Measurements from ENCODE around the gene ZSWIM8. TPM values are rescaled to one million over a fixed set of nuclear protein-coding genes. Genes with fewer than 3 reads are reported as not detected.

ZSWIM8 gene
- total RNA-seq, 2 donors from 2014 or later, result 126 to 144 TPM

DNA sequence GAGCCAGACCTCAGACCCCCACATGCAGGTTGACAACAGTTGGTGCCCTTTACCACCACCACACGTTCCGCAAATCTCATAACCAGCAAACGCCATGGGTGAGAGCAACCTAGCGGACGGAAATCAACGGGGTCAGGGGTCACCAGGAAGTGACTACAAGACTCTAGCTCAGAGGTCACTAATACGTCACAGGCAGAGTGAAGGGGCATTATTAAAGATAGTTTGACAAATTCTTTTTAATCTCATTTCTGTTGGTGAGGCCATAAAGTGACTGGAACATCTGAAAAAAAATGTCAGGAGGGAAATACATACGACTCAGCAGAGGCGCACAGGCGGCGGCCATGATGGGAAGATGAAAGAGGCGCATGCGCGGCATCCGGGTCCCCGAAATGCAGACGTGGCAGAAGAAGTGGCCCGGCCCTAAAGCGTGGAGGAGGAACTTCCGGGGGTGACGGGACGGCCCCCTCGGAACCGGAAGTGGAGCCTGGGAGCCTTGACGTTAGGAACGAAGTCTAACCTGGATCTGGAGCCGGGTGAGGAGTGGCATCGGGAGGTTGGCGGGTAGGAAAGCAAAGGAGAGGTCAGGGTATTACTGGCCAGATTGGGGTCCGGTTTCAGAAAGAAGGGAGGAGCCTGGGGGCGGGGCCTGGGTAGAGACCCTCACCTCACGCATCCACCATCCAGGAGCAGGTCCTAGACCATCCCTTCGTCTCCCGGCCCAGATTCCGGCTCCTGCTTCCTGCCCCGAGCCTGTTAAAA, 41.3 kb upstream of the ZSWIM8 start, which contains the start of gene SEC24C:
SEC24C (plus strand) TSS at position 468 of the 759 bp plus-strand sequence. CDS start 2,461 bp downstream, outside the sequence.
- Histone ChIP-seq H3K4me3 (peak within 1 kb of the TSS; percentile 80), H3K4me1 (ENCODE audit: control insufficient read depth in 1 of 2, low read depth in 2 of 2) (peaks cover 20 to 44% of the 10 kb centered on the region in 2 donors), H3K9me3 (no peaks in the 10 kb centered on the region), H3K27ac (peak within 1 kb of the TSS; percentile 89 to 97), H3K27me3 (replicated peaks; ENCODE audit: insufficient read depth) (no peaks in the 10 kb centered on the region), H3K36me3 (peaks cover 10% of the 10 kb centered on the region)
- TF ChIP-seq, protein P1, sequence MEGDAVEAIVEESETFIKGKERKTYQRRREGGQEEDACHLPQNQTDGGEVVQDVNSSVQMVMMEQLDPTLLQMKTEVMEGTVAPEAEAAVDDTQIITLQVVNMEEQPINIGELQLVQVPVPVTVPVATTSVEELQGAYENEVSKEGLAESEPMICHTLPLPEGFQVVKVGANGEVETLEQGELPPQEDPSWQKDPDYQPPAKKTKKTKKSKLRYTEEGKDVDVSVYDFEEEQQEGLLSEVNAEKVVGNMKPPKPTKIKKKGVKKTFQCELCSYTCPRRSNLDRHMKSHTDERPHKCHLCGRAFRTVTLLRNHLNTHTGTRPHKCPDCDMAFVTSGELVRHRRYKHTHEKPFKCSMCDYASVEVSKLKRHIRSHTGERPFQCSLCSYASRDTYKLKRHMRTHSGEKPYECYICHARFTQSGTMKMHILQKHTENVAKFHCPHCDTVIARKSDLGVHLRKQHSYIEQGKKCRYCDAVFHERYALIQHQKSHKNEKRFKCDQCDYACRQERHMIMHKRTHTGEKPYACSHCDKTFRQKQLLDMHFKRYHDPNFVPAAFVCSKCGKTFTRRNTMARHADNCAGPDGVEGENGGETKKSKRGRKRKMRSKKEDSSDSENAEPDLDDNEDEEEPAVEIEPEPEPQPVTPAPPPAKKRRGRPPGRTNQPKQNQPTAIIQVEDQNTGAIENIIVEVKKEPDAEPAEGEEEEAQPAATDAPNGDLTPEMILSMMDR (IDR thresholded peaks at IDR 0.05), result no peak
- DNase-seq (ENCODE audit: low spot score) (peak; percentile 82), ATAC-seq (ENCODE audit: insufficient number of reproducible peaks, low FRiP score, low read depth) (peak; percentile 79)

DNA sequence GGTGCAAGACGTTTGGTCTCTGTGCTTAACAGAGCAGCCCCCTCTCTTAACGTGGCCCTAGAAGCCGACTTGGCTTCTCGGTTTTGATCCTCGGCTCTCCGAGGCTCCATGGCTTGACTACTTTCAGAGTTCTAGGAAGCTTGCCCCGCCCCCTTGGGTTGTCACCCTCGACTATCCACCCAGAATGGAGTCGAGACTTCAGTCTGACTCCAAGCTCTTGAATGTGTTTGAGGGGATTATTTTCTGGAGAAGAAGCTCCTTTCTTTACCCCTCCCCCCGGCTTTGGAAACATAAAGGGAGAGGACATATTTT, 40.8 kb upstream of the ZSWIM8 start:
- peaks cover 20 to 49% of the 10 kb centered on the region in 2 donors for H3K4me1 ChIP-seq (ENCODE audit: control insufficient read depth in 1 of 2, low read depth in 2 of 2)
- TF ChIP-seq, protein P1 (IDR thresholded peaks at IDR 0.05), result no peak
- H3K27ac ChIP-seq, result peak overlapping the region; percentile 89 to 97
- H3K27me3 ChIP-seq (replicated peaks; ENCODE audit: insufficient read depth), result no peaks in the 10 kb centered on the region
- H3K9me3 ChIP-seq, result no peaks in the 10 kb centered on the region
- DNase-seq (ENCODE audit: low spot score), result peak; percentile 19
- ATAC-seq (ENCODE audit: insufficient number of reproducible peaks, low FRiP score, low read depth), result no peak
- peaks cover 12% of the 10 kb centered on the region for H3K36me3 ChIP-seq
- H3K4me3 ChIP-seq, result peak overlapping the region; percentile 80

DNA sequence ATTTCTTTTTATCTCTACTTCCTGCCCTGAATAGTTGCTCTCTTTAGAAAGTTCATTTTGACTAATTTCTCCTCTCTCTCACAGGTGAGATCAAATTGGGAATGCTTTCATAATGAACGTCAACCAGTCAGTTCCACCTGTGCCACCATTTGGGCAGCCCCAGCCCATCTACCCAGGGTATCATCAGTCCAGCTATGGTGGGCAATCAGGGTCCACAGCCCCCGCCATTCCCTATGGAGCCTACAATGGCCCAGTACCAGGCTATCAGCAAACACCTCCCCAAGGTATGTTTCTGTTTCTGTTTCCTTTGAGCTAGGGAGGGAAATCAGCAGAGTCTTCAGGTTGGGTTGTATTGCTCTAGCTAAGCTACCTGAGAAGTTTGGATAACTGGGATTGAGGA, 38.7 kb upstream of the ZSWIM8 start:
- TF ChIP-seq, protein P1 (IDR thresholded peaks at IDR 0.05), result no peak
- no peaks in the 10 kb centered on the region for H3K27me3 ChIP-seq (replicated peaks; ENCODE audit: insufficient read depth)
- H3K4me3 ChIP-seq, result no peak overlapping the region
- no peaks in the 10 kb centered on the region for H3K9me3 ChIP-seq
- ATAC-seq (ENCODE audit: insufficient number of reproducible peaks, low FRiP score, low read depth) (no peak), DNase-seq (ENCODE audit: low spot score) (no peak)
- H3K27ac ChIP-seq, result no peak overlapping the region
- peaks cover 23% of the 10 kb centered on the region for H3K36me3 ChIP-seq
- peaks cover 23 to 62% of the 10 kb centered on the region in 2 donors for H3K4me1 ChIP-seq (ENCODE audit: control insufficient read depth in 1 of 2, low read depth in 2 of 2)

DNA sequence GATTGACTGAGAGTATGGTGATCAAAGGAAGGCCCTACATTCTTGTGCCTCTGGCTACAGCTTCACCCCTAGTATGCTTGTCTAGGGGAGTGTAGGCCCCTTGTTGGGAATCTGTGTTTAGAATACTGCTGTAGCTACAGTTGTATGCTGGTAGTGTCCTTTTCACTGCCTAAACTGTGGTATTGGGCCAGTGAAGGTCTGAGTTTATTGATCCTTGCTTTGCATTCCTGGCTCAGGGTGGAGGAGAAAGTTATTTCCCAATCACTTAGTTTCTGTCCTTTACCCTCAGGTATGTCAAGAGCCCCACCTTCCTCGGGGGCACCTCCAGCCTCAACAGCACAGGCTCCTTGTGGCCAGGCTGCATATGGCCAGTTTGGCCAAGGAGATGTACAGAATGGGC, 34.6 kb upstream of the ZSWIM8 start:
- H3K27me3 ChIP-seq (replicated peaks; ENCODE audit: insufficient read depth), result no peaks in the 10 kb centered on the region
- TF ChIP-seq, protein P1 (IDR thresholded peaks at IDR 0.05), result no peak
- DNase-seq (ENCODE audit: low spot score) (no peak), ATAC-seq (ENCODE audit: insufficient number of reproducible peaks, low FRiP score, low read depth) (no peak)
- no peak overlapping the region for H3K4me3 ChIP-seq
- H3K27ac ChIP-seq, result no peak overlapping the region
- H3K4me1 ChIP-seq (ENCODE audit: control insufficient read depth in 1 of 2, low read depth in 2 of 2), result peaks cover 13 to 38% of the 10 kb centered on the region in 2 donors
- H3K36me3 ChIP-seq, result peaks cover 40% of the 10 kb centered on the region
- no peaks in the 10 kb centered on the region for H3K9me3 ChIP-seq

DNA sequence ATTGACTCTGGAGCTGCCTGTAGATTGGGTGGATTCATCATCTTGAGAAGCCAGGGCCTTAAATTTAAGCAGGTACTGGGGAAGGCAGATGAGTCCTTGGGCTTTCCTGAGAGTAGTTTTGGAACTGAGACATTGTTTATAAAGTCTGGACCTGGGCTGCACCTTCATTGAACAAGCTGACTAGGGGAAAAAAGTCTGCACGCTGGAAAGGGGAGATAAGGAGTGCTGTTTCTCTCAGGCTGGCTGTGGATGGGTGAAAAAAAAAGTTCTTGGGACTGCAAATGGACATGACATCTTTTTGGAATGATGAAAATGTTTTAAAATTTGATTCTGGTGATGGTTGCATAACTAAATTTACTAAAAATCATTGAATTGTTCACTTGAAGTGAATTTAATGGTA, 29.2 kb upstream of the ZSWIM8 start:
- H3K27ac ChIP-seq, result no peak overlapping the region
- no peaks in the 10 kb centered on the region for H3K27me3 ChIP-seq (replicated peaks; ENCODE audit: insufficient read depth)
- no peak for ATAC-seq (ENCODE audit: insufficient number of reproducible peaks, low FRiP score, low read depth)
- no peak for DNase-seq (ENCODE audit: low spot score)
- no peaks in the 10 kb centered on the region for H3K9me3 ChIP-seq
- H3K4me1 ChIP-seq (ENCODE audit: control insufficient read depth in 1 of 2, low read depth in 2 of 2), result no peaks in the 10 kb centered on the region
- TF ChIP-seq, protein P1 (IDR thresholded peaks at IDR 0.05), result no peak
- H3K4me3 ChIP-seq, result no peak overlapping the region
- peaks cover 38% of the 10 kb centered on the region for H3K36me3 ChIP-seq
